HepG2 (cell line): ENCODE data around the gene POP5. TPM values are rescaled to one million over a fixed set of nuclear protein-coding genes. Genes with fewer than 3 reads are reported as not detected.

ENCODE experiments used
- ATAC-seq: fragments of 200-7000 bp; cut with Tn5 transposase; 3 replicates; pipeline ENCODE4 v1.9.1; 2020; ENCODE audit warnings: mild to moderate bottlenecking, moderate library complexity
- BruUV-seq: library from RNA; stranded (reverse); fragments of 400-500 nt; replicated peaks from 2 replicates; lab custom pipeline; 2021; lab: Mats Ljungman, UMichigan
- CTCF ChIA-PET: fragments of 300-600 bp; formaldehyde crosslinking; extraction: SDS; loops from one replicate; lab custom pipeline; 2021; ENCODE audit warnings: low total read pairs, inconsistent platforms, low intra/inter-chr PET ratio; lab: Yijun Ruan, JAX
- POLR2A ChIA-PET: fragments of 350-600 bp; sonication (Branson Sonifier 250); formaldehyde crosslinking; loops from one replicate; lab custom pipeline; 2020; ENCODE audit warnings: antibody characterized with exemption, inconsistent platforms; lab: Yijun Ruan, JAX
- DNase-seq: peaks from one replicate; pipeline ENCODE4 v3.0.0-alpha.2; 2015; ENCODE audit warnings: low spot score
- FAIRE-seq: peaks from 3 replicates; lab custom pipeline; 2011; peaks lifted over from hg19 to GRCh38; lab: Jason Lieb, UNC
- H2AFZ ChIP-seq: one replicate; pipeline ENCODE4 v1.6.1; 2011; ENCODE audit warnings: low read length, inconsistent platforms
- H3K27ac ChIP-seq: fragments of 300-600 bp; 3 replicates; pipeline ENCODE4 v1.8.0; 2011; ENCODE audit warnings: mixed run types, mild to moderate bottlenecking, mixed read lengths, low read length, inconsistent platforms; ENCODE audit not compliant: insufficient read depth; ENCODE audit errors: extremely low read length
- H3K27me3 ChIP-seq, 2 experiments: fragments of 200-600 bp in 1 of 2; 2 replicates in 1 of 2; 3 replicates in 1 of 2; pipeline versions ENCODE4 v1.6.0 to v1.8.0; 2011; ENCODE audit warnings: low read length in 2 of 2, mild to moderate bottlenecking in 2 of 2, moderate library complexity in 2 of 2, inconsistent platforms in 1 of 2; ENCODE audit not compliant: insufficient read depth in 2 of 2, control insufficient read depth in 1 of 2
- H3K36me3 ChIP-seq, 2 experiments: fragments of 200-600 bp in 1 of 2; replicated peaks in 1 of 2; 2 replicates in 1 of 2; 3 replicates in 1 of 2; pipeline versions ENCODE4 v1.5.1 to v1.8.0; 2011; ENCODE audit warnings: low read length in 2 of 2, inconsistent platforms in 1 of 2; ENCODE audit not compliant: insufficient read depth in 2 of 2, control insufficient read depth in 1 of 2
- H3K4me1 ChIP-seq: 2 replicates; pipeline ENCODE4 v1.5.1; 2012; ENCODE audit warnings: low read length, inconsistent platforms; ENCODE audit not compliant: insufficient read depth
- H3K4me2 ChIP-seq: 2 replicates; pipeline ENCODE4 v1.6.0; 2011; ENCODE audit warnings: low read depth, low read length, inconsistent platforms
- H3K4me3 ChIP-seq, 3 experiments: fragments of 200-600 bp in 1 of 3; sonication (generic), shearing (Covaris generic) in 1 of 3; replicated peaks in 1 of 3; 2 replicates each; pipeline ENCODE4 v1.5.1; 2011 to 2016; ENCODE audit warnings: low read length in 3 of 3, inconsistent platforms in 2 of 3, low read depth in 2 of 3, mild to moderate bottlenecking in 2 of 3, control low read depth in 1 of 3, mixed read lengths in 1 of 3; ENCODE audit not compliant: insufficient read depth in 1 of 3
- H3K79me2 ChIP-seq: one replicate; pipeline ENCODE4 v1.6.1; 2011; ENCODE audit warnings: low read length, inconsistent platforms; ENCODE audit not compliant: insufficient read depth
- H3K9ac ChIP-seq: 2 replicates; pipeline ENCODE4 v1.6.0; 2011; ENCODE audit warnings: mild to moderate bottlenecking, low read depth, low read length, inconsistent platforms; ENCODE audit not compliant: insufficient read depth
- H3K9me3 ChIP-seq: 2 replicates; pipeline ENCODE4 v1.5.1; 2012; ENCODE audit warnings: mild to moderate bottlenecking, low read length
- H4K20me1 ChIP-seq: 2 replicates; pipeline ENCODE4 v1.6.0; 2011; ENCODE audit warnings: inconsistent platforms, mild to moderate bottlenecking, low read length, moderate library complexity; ENCODE audit not compliant: insufficient read depth
- CCDC6 ChIP-seq: sonication (generic); formaldehyde crosslinking; IDR thresholded peaks from 2 replicates; pipeline ENCODE4 v1.8.1; 2022; ENCODE audit warnings: mild to moderate bottlenecking, missing genetic modification reagents, moderate library complexity
- CREBL2 ChIP-seq: sonication (generic); formaldehyde crosslinking; IDR thresholded peaks from 2 replicates; pipeline ENCODE4 v1.8.1; 2023; ENCODE audit warnings: missing genetic modification reagents, mild to moderate bottlenecking, borderline replicate concordance
- DMAP1 ChIP-seq: IDR thresholded peaks from 2 replicates; pipeline ENCODE4 v1.6.1; 2016
- DR1 ChIP-seq: sonication (generic); formaldehyde crosslinking; IDR thresholded peaks from 2 replicates; pipeline ENCODE4 v1.8.0; 2021; ENCODE audit warnings: mild to moderate bottlenecking, missing genetic modification reagents, inconsistent platforms
- ELF1 ChIP-seq: sonication (generic); formaldehyde crosslinking; IDR thresholded peaks from 2 replicates; pipeline ENCODE4 v1.4.0; 2020; ENCODE audit warnings: missing genetic modification reagents
- FIP1L1 ChIP-seq: fragments of 200-400 bp; formaldehyde crosslinking; IDR thresholded peaks from 2 replicates; pipeline ENCODE4 v1.6.1; 2018; ENCODE audit warnings: low read depth, mild to moderate bottlenecking, low read length, moderate library complexity, borderline replicate concordance; ENCODE audit not compliant: insufficient read depth
- FOSL2 ChIP-seq: sonication (generic); formaldehyde crosslinking; IDR thresholded peaks from 2 replicates; pipeline ENCODE4 v1.4.0; 2020; ENCODE audit warnings: missing genetic modification reagents
- HHEX ChIP-seq: IDR thresholded peaks from 2 replicates; pipeline ENCODE4 v1.6.1; 2016; ENCODE audit warnings: control low read depth
- KAT7 ChIP-seq: IDR thresholded peaks from 2 replicates; pipeline ENCODE4 v1.6.1; 2018; ENCODE audit warnings: borderline replicate concordance, missing compliant biosample characterization
- KMT2A ChIP-seq: sonication (generic); formaldehyde crosslinking; IDR thresholded peaks from 2 replicates; pipeline ENCODE4 v1.4.0; 2020; ENCODE audit warnings: missing genetic modification reagents
- MEIS1 ChIP-seq: sonication (generic); formaldehyde crosslinking; IDR thresholded peaks from 2 replicates; pipeline ENCODE4 v1.9.0; 2021; ENCODE audit warnings: mild to moderate bottlenecking, missing genetic modification reagents, moderate library complexity, borderline replicate concordance
- NBN ChIP-seq: fragments of 450-650 bp; conservative IDR thresholded peaks from 2 replicates; pipeline ENCODE4 v1.6.1; 2017
- NFIC ChIP-seq: IDR thresholded peaks from 2 replicates; pipeline ENCODE4 v1.6.1; 2012; ENCODE audit warnings: mild to moderate bottlenecking, low read length, inconsistent platforms
- SP1 ChIP-seq, 2 experiments: fragments of 450-650 bp in 1 of 2; sonication (generic) in 1 of 2; formaldehyde crosslinking in 1 of 2; IDR thresholded peaks; 2 replicates each; pipeline versions ENCODE4 v1.4.0 to v1.6.1; 2016 to 2020; ENCODE audit warnings: missing genetic modification reagents in 1 of 2
- THAP11 ChIP-seq: IDR thresholded peaks from 2 replicates; pipeline ENCODE4 v1.6.1; 2016; ENCODE audit warnings: missing biosample characterization, missing genetic modification reagents
- ZFP37 ChIP-seq: sonication (generic); formaldehyde crosslinking; IDR thresholded peaks from 2 replicates; pipeline ENCODE4 v1.4.0; 2020; ENCODE audit warnings: missing genetic modification reagents, borderline replicate concordance
- ZFYVE20 ChIP-seq: sonication (generic); formaldehyde crosslinking; IDR thresholded peaks from 2 replicates; pipeline ENCODE4 v1.8.0; 2023; ENCODE audit warnings: low read depth, mild to moderate bottlenecking, moderate library complexity, missing genetic modification reagents, borderline replicate concordance
- ZGPAT ChIP-seq: IDR thresholded peaks from 2 replicates; pipeline ENCODE4 v1.6.1; 2016; ENCODE audit warnings: mild to moderate bottlenecking
- ZNF839 ChIP-seq: sonication (generic); formaldehyde crosslinking; IDR thresholded peaks from 2 replicates; pipeline ENCODE4 v1.4.0; 2020; ENCODE audit warnings: missing genetic modification reagents, mild to moderate bottlenecking, borderline replicate concordance
- WGBS: methylation state at CpG from one replicate; pipeline ENCODE4 v1.1.6; 2017; ENCODE audit warnings: low lambda C conversion rate; 5-methylcytosine and 5-hydroxymethylcytosine counted together
- in situ Hi-C: cut with HindIII; loops from 2 replicates; pipeline ENCODE4 v1.10.0; 2017; ENCODE audit warnings: low pct_unique_long_range_greater_than_20kb; ENCODE audit not compliant: extremely low pct_ligation_motif_present
- intact Hi-C: fragments of 100-400 bp; cut with micrococcal nuclease; formaldehyde crosslinking; loops from one replicate; pipeline ENCODE4 v1.10.0; 2022; ENCODE audit not compliant: unreplicated experiment
- polyA plus RNA-seq, 8 experiments: library from polyadenylated mRNA; depleted of rRNA in 3 of 8; stranded (reverse) in 7 of 8; unstranded in 1 of 8; fragments of >200 nt; fragmentation: Illumina TruSeq in 4 of 8; extraction: Trizol in 4 of 8; gene quantifications; 2 replicates each; pipeline versions ENCODE4 v1.2.1 to v1.2.3, GENCODE V29; 2011 to 2016; ENCODE audit warnings: low read depth in 4 of 8, missing spikeins in 1 of 8, mixed read lengths in 1 of 8; ENCODE audit not compliant: insufficient read depth in 1 of 8
- total RNA-seq, 5 experiments: library from RNA; depleted of rRNA; stranded (reverse); fragments of >200 nt; fragmentation: Illumina TruSeq; extraction: Trizol; gene quantifications; 2 replicates each; pipeline ENCODE4 v1.2.3, GENCODE V29; 2016; ENCODE audit warnings: low read depth in 1 of 5
- TF ChIP-seq, protein P1 (sequence below): sonication (generic); formaldehyde crosslinking; IDR thresholded peaks from 2 replicates; pipeline ENCODE4 v1.5.0; 2020; ENCODE audit warnings: mild to moderate bottlenecking, missing genetic modification reagents, moderate library complexity

POP5 gene
- total and polyA plus RNA-seq, 2 of the 13 experiments (the other 11 are each of a cell fraction or from before 2014, with no cell fraction given) = 45.6 to 61.3 TPM

GRCh38 chr12:120538281-120539156 is 42.7 kb downstream of the POP5 start:
- BruUV-seq = TSS peak; percentile 0
- in situ Hi-C loops (no loop called here), intact Hi-C loops (loop anchor here (5.0 kb wide), 1 partner anchor 41 kb away; the partner anchor contains the start of gene DYNLL1)
- DNase-seq = peak; percentile 73
- Histone ChIP-seq H2AFZ (no peak overlapping the region), H3K27ac (peak overlapping the region; percentile 67), H4K20me1 (peaks cover 77% of the 10 kb centered on the region), H3K79me2 (peaks cover 85% of the 10 kb centered on the region), H3K4me1 (peaks cover 70% of the 10 kb centered on the region), H3K9ac (peak overlapping the region; percentile 93), H3K4me2 (peak overlapping the region; percentile 87), H3K4me3 (peak overlapping the region; percentile 7 to 88 (median 43)), H3K27me3 (no peaks in the 10 kb centered on the region), H3K36me3 (peaks cover 5 to 24% of the 10 kb centered on the region in 2 experiments), H3K9me3 (no peaks in the 10 kb centered on the region)
- FAIRE-seq = peak; percentile 15
- CTCF ChIA-PET = no interaction called here
- POLR2A ChIA-PET = interaction anchor here (0.7 to 1.4 kb wide), 6 partner anchors 9 to 92 kb away, joined by 3 to 9 read pairs (median 4); partner anchors contain the start of genes COQ5, DYNLL1 and POP5
- peak; percentile 39 for ATAC-seq
- WGBS = 29% methylated on average over 6 of the region's 6 CpGs
- TF ChIP-seq DR1 (no peak), ELF1 (CRISPR knock-in tag) (no peak), HHEX (no peak), NBN (no peak), MEIS1 (no peak), KAT7 (CRISPR knock-in tag) (no peak), NFIC (no peak), ZFP37 (CRISPR knock-in tag) (no peak), ZNF839 (CRISPR knock-in tag) (no peak), KMT2A (CRISPR knock-in tag) (no peak), THAP11 (peak; percentile 20; the same call in 1 of the 2 replicates), ZGPAT (CRISPR knock-in tag) (peak; percentile 19; the same call in 1 of the 2 replicates), FOSL2 (CRISPR knock-in tag) (no peak), DMAP1 (CRISPR knock-in tag) (no peak), FIP1L1 (no peak), CREBL2 (CRISPR knock-in tag) (no peak), SP1 (IDR thresholded peaks at IDR 0.05) (no peak), SP1 (CRISPR knock-in tag; IDR thresholded peaks at IDR 0.05) (no peak), ZFYVE20 (CRISPR knock-in tag) (no peak), CCDC6 (CRISPR knock-in tag) (no peak)
- TF ChIP-seq, protein P1, sequence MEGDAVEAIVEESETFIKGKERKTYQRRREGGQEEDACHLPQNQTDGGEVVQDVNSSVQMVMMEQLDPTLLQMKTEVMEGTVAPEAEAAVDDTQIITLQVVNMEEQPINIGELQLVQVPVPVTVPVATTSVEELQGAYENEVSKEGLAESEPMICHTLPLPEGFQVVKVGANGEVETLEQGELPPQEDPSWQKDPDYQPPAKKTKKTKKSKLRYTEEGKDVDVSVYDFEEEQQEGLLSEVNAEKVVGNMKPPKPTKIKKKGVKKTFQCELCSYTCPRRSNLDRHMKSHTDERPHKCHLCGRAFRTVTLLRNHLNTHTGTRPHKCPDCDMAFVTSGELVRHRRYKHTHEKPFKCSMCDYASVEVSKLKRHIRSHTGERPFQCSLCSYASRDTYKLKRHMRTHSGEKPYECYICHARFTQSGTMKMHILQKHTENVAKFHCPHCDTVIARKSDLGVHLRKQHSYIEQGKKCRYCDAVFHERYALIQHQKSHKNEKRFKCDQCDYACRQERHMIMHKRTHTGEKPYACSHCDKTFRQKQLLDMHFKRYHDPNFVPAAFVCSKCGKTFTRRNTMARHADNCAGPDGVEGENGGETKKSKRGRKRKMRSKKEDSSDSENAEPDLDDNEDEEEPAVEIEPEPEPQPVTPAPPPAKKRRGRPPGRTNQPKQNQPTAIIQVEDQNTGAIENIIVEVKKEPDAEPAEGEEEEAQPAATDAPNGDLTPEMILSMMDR (CRISPR knock-in tag) = no peak
